ENCODE measurements around the gene ALPK3.
A peak's percentile ranks its signal among the peaks of the same experiment; 100 is the strongest.
"Not testable (repeated sequence)": the region's sequence is repeated elsewhere in the genome, so short reads cannot be mapped to it uniquely, and the experiment has no call there.

ALPK3 gene

DNA sequence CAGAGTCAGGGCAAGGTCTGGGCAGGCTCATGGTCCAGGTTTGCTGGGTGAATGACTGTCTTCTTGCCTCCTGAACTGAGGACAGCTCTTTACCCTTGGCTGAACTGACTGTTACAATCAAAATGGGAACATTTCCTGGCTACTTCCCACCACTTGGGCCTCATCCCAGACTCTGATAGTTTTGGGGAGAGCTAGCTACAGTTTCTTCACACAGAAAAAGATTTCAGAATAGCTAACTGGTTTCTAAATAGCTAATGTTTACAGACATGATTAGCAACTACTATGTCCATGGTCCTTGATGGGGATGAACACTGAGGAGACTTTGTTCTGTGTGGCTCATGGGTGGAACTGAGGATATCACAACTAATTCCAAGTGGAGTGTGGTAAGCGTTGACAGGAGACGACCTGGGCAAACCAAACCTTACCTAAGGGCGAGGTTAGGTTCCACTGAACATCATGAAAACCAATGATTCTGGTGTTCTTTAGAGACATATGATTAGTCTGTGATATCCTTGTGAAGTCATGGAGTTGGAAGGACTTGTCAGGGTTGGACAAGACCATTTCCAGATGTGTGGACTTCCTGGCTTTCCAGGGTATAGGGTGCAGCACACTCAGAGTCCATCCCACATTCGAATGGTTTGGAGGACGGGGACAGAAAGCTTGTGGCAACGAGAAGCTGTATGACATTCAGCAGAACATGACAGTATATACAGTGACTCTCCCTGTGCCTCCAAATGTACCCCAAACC, 7.3 kb downstream of the ALPK3 start:
- DNase-seq: no peak

GRCh38 chr15:84826369-84826823, 9.2 kb downstream of the ALPK3 start:
- DNase-seq: no peak

DNA sequence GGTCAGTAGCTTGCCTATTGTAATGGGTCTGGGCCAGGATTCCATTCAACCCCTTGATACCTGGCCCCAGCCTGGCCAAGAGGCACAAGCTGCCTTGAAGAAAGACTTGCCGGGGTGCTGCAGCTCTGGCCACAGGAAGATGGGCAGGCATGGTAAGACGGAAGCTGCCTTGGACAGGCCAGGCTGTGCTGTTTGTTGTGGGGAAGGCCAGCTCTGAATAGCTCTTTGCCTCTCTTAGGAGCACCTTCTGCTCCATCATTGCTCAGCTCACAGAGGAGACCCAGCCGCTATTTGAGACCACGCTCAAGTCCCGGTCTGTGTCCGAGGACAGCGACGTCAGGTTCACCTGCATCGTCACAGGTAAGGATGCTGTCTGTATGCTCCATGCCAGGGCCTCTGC, 10.1 kb downstream of the ALPK3 start:
- DNase-seq: no peak

GRCh38 chr15:84828086-84828908, 11.1 kb downstream of the ALPK3 start:
- DNase-seq: no peak

- DNase-seq: no peak
Observed at GRCh38 chr15:84829428-84829827, 12.3 kb downstream of the ALPK3 start.

DNA sequence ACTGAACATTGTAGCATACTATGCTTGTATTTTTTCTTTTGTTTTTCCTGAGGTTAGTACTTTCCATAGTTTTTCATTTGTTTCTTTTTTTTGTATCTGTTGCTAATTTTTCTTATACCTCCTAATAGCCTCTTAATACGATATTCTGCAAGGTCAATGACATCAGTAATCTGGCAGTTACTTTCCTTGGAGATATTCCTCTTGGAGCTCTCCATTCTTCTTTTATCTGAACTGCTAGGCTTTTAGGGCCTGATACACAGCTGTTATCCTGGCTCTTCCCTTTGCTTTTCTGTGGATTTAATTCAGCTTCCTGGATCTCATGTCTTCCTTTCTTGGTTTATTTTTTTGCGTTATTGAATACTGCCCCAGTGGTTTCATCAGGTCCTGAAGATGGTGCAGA, 12.9 kb downstream of the ALPK3 start:
- DNase-seq: no peak

DNA sequence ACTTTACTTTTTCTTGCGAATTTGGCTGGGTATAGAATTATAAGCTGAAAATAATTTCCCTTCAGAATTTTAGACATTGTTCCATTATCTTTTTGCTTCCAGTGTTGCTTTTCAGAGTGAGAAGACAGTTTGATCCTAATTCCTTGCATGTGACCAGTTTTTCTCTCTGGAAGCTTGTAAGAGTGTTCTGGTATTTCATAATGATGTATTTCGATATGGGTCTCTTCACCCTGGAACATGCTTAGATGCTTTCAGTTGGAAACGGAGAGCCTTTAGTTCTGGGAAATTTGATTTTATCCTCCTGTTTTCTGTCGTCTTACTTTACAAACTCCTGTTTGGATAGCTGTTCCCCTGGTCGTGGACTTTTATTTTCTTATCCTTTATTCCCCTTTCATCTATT, 13.9 kb downstream of the ALPK3 start:
- no peak for DNase-seq

GRCh38 chr15:84831613-84832012, 14.5 kb downstream of the ALPK3 start:
- no peak for DNase-seq

DNA sequence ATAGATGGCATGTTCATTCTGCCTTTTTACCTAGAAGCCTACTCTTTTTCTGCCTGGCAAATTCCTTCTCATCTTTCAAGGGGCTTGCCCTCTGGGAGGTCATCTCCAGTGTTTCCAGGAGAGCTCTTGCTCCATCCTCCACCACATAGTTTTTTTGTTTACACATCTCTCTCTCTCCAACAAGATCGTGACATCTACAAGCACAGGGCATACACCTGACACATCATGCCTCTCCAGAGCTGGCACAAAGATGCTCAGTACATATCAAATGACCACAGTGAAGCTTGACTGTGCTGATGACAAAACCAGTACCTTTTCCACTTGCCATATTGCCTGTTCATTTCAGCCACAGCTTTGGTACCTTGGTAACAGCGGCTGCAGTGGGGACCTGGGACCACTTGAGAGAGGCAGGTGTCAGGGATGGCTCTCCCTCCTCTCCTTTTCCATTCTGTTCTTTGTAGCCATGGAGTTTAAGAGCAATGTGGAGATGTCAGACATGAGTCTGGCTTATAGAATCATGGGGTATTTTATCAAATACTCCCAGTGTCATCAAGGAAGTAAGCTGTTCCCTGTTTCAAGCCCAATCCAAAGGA, 15.4 kb downstream of the ALPK3 start:
- DNase-seq: no peak

DNA sequence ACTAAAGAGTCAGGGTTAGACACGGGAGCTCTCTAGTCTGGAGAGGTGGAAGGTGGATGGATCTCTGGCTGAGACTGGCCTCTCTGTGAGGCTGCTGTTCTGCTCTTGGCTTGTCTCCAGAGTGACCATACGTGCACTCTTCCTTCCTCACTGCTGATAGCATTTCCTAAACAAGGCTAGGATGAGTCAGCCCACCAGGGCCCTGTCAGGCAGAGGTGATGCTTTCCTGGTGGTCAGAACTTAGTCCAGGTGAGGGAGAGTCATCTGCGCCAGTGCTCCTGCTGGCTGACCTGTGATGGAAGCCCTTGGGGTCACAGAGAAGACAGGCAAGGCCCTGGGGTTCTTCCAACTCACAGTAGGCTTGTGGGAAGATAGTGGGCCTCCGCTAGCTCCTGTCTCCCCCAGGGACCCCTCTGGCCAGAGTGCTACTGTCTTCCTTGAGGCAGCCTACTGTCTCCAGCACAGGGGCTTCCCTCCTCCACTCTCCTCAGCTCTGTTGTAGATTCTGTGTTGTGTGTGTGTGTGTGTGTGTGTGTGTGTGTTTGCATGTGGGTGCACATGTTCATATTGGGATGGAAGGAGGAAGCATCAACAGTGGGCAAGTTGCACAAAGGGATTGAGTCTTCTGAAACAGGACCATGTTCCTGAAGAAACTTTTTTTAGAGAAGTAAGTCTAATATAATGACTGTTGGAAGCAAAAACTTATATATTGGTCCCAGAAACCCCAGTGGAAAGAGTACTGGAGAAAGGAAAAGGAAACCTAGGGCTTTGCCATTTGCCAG, 16.5 kb downstream of the ALPK3 start:
- DNase-seq: no peak

GRCh38 chr15:84834229-84834955, 17.2 kb downstream of the ALPK3 start:
- DNase-seq: no peak

DNA sequence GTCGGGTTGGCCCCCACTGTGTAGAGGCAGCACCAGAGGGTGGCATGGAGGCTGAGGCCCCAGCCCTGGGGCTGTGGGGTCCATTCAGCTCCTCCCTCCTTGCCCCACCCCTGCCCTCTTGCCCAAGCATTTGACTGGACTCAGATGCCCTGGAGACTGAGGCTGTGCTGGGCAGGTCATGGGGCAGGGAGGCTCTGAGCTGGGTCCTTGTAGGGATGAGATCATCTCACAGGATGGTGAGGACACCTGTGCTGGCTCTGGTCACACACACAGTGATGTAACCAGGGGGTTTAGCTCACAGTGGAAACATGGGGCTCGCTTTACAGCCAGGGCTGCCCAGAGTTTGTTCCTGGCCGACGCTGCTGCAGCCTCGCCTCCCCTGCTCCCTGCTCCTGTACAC, 17.8 kb downstream of the ALPK3 start:
- no peak for DNase-seq

DNA sequence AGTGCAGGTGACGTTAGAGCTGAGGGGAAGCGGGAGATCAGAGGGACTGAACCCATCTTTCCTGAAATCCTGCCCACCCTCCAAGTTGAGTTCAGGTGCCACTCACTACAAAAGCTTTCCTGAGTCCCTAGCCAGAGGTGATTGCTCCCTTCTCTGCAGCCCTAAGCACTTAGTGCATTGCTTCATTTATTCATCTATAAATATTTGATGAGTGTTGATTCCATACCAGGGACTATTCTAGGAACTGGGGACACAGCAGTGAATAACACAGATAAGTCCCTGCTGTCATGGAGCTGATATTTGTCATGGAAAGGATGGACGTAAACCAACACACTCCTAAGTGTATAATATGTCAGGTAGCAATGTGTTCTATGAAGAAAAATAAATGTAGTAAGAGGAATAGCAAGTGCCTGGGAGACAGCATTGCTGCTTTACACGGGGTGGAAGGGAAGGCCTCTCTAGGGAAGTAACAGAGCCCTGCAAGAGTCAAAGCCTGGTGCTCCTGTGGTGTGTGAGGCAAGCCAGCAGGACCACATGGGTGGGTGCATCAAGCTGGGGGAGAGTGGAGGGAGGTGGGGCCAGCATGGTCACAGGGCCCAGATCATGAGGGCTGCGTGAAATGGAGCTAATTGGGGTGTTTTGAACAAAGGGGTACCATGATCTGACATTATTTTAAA, 18.6 kb downstream of the ALPK3 start:
- DNase-seq: no peak

GRCh38 chr15:84836844-84837243, 19.7 kb downstream of the ALPK3 start:
- DNase-seq: peak; percentile 28

GRCh38 chr15:84839714-84840113, 22.6 kb downstream of the ALPK3 start:
- DNase-seq: no peak

- no peak for DNase-seq
Observed at GRCh38 chr15:84840255-84840654, 23.1 kb downstream of the ALPK3 start.

DNA sequence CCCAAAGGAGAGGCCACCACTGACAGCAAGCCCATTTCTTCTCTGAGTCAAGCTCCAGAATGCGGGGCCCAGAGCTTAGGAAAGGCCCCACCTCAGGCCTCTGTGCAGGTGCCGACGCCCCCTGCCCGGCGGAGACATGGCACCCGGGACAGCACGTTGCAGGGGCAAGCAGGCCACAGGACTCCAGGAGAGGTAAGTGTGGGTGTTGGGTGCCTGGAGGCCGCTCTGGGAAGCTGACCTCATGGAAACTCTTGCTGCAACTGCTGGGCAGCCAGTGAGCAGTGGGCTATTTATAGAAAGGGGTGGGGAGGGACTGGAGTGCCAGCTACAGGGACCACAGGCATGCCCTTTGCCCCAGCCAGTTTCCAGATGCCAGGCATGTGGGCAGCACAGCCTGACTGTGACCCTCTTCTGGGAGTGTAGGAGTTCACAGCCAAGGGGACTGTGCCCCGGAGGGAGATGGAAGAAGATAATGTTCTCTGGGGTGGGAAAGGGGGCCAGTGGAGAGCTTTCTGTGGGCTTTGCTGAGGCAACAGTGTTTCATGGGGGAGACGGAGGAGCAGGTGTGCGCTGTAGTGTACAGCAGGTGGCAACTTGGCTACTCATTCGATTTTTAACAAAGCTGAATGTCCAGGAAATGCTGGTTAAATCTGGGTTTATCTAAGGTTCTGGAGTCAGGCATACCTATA, 23.7 kb downstream of the ALPK3 start:
- DNase-seq: peak; percentile 18

DNA sequence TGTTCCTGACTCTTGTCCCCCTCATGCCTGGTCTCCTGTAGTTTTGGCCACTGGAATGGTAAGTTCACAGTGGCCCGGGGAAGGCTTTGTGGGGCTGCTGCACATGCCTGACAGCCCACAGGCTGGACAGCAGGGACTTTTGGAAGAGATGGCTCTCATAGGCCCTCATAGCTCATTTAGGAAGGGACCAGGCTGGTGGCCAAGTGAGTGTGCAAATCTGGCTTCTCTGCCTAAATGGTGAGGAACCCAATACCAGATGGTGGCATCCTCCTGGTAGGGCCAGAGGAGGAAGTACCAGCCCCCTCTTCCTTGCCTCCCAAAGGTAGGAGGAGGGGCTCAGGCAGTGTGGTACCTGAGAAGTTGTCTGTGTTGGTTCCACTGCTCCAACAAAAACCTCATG, 25.6 kb downstream of the ALPK3 start:
- DNase-seq: no peak

DNA sequence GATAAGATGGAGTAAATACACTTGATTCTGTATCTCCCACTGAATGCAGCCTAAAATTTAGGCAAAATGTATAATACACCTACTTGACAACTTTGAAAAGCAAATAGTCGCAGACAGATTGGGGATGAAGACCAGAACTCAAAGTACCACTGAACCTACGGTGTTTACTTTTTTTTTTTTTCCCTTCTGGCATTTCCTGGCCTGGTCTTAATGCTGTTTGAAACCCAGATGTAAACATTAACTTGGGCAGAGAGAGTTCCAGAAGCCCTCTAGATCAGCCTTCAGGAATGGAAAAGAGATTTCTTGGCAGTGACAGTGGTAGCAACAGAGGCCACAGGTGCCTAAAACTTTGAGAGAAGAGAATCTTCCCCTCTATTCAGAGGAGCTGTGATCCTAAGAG, 27.8 kb downstream of the ALPK3 start:
- no peak for DNase-seq

GRCh38 chr15:84845631-84846030, 28.5 kb downstream of the ALPK3 start:
- DNase-seq: not testable (repeated sequence)

GRCh38 chr15:84846269-84846668, 29.1 kb downstream of the ALPK3 start:
- DNase-seq: no peak
